ENCODE results near the gene TLR8.
A peak's percentile ranks its signal among the peaks of the same experiment; 100 is the strongest.

Gene TLR8

DNA sequence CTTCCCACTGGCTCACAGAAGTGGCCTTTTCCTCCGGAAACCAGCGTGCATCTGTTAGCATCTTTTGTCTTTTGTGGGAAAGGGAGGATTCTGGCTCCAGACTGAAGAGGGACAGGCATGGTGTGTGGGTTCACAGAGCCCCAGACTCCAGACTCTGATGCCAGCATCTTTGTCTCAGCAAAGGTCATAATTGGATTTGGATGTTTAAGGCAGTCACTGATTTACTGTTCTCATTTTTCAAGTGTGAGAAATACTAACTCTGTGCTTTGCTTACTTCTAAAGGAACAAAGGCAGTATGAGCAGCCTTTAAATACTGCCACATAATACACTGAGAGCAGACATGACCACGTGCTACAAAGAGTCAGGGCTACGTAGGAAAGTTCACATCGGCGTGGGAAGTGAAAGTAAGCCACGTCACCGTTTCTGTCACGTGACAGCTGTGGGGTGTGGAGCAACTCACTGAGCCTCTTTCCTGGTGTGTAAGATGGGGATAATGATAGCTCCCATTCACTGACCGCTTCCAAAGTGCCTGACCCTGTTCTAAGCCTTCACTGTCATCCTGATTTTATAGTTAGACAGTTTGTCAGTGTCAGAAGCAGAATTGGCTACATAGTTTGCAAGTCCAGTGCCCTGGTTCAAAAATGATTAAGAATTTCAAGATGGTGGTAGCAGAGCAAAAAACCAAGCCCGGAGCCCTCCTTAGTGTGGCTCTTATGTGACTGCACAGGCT, 43.7 kb downstream of the TLR8 start:
- TF ChIP-seq, protein P1, sequence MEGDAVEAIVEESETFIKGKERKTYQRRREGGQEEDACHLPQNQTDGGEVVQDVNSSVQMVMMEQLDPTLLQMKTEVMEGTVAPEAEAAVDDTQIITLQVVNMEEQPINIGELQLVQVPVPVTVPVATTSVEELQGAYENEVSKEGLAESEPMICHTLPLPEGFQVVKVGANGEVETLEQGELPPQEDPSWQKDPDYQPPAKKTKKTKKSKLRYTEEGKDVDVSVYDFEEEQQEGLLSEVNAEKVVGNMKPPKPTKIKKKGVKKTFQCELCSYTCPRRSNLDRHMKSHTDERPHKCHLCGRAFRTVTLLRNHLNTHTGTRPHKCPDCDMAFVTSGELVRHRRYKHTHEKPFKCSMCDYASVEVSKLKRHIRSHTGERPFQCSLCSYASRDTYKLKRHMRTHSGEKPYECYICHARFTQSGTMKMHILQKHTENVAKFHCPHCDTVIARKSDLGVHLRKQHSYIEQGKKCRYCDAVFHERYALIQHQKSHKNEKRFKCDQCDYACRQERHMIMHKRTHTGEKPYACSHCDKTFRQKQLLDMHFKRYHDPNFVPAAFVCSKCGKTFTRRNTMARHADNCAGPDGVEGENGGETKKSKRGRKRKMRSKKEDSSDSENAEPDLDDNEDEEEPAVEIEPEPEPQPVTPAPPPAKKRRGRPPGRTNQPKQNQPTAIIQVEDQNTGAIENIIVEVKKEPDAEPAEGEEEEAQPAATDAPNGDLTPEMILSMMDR (IDR thresholded peaks at IDR 0.05; ENCODE audit: insufficient read depth, low read length, missing control alignments): no peak
- peak overlapping the region; percentile 23 for H3K4me3 ChIP-seq (ENCODE audit: low read depth, low read length)
- CTCF ChIA-PET: interaction anchor here (1.0 to 1.6 kb wide), 6 partner anchors 20 to 1079 kb away, joined by 3 to 5 read pairs (median 3); partner anchors contain the start of gene GEMIN8
- POLR2A ChIA-PET: interaction anchor here (0.5 to 2.9 kb wide), 4 partner anchors 25 to 537 kb away, joined by 3 to 21 read pairs (median 10); partner anchors contain the start of gene TMSB4X
- DNase-seq (ENCODE audit: low read depth, low spot score): peak; percentile 77

DNA sequence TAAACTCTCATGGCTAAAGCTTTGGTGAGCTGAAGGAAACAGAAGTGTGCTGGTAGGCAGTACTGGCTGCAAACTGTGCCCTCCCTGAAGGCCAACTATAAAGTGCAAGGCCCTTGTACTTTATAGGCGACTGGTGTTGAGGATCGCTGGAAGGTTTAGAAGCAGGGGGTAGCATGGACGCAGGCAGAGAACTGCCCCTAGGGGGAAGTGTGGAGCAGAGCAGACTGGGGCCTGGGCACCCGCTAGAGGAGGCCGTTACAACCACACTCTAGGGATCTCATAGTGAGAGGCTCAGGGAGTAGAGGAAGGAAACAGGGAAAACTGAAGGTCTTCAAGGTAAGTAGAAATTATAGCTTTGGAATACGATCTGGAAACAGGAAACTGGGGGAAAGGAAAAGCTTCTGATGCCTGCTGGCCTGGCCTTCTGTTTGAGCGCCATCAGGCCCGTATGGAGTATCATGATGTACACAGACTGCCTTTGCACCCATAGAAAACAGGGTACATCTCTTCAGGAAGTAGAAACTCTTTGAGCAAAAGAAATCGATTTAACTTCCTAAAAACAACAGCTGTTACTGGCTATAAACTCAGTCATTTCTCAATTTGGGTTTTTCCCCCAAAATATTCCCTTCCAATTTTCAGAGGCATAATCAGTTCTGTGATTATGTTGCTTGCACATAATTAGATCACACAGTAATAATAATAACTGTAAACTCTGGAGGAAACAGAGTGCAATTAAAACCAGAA, 44.6 kb downstream of the TLR8 start:
- ChIA-PET POLR2A (interaction anchor here (0.5 to 2.9 kb wide), 2 partner anchors 27 to 121 kb away, joined by 3 to 16 read pairs; no protein-coding TSS in a partner anchor), CTCF (interaction anchor here (1.0 to 1.3 kb wide), 2 partner anchors 19 to 21 kb away, joined by 3 read pairs; no protein-coding TSS in a partner anchor)
- no peak overlapping the region for H3K4me3 ChIP-seq (ENCODE audit: low read depth, low read length)

DNA sequence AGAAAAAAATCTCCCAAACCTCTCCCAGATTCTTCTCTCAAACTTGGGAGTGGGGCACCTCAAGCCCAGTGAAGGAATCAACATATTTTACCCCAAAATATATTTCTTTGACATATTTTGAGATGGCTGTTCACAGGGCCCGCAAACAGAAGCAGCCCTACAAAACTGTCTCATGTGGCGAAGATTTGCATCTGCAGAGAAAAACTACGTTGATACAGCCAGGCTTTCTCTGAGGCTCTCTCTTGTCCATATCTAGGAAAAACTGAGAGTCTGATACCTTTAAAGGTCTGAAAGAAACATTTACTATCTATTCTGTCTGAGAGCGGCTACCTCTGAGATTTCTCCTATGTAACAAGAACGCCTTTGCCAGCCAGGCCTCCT, 45.2 kb downstream of the TLR8 start:
- CTCF ChIA-PET: no interaction called here
- TF ChIP-seq, protein P1 (IDR thresholded peaks at IDR 0.05; ENCODE audit: insufficient read depth, low read length, missing control alignments): no peak
- POLR2A ChIA-PET: interaction anchor here (2.9 kb wide), 1 partner anchor 27 kb away, joined by 16 read pairs; no protein-coding TSS in a partner anchor
- H3K4me3 ChIP-seq (ENCODE audit: low read depth, low read length): no peak overlapping the region
- DNase-seq (ENCODE audit: low read depth, low spot score): no peak

More for the DNA sequence above, 44.6 kb downstream of the TLR8 start:
- TF ChIP-seq, protein P1 (IDR thresholded peaks at IDR 0.05; ENCODE audit: insufficient read depth, low read length, missing control alignments): peak; percentile 15
- DNase-seq (ENCODE audit: low read depth, low spot score): no peak

DNA sequence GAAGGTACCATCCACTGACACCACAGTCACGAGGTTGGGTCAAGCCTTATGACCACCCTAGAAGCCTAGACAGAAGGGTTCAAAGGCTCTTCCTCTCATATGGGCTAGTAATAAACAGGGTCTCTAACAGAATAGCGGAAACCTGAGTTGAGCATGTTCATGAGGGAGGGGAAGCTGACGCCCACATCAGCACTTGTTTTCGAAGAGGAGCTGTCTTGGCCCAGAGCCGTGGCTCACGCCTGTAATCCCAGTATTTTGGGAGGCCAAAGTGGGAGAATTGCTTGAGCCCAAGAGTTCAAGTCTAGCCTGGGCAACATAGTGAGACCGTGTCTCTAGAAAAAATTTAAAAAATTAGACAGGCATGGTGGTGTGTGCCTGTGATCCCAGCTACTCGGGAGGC, 47.0 kb downstream of the TLR8 start:
- no peak overlapping the region for H3K4me3 ChIP-seq (ENCODE audit: low read depth, low read length)
- POLR2A ChIA-PET: no interaction called here
- CTCF ChIA-PET: interaction anchor here (1.3 kb wide), 1 partner anchor 21 kb away, joined by 3 read pairs; no protein-coding TSS in a partner anchor
- TF ChIP-seq, protein P1 (IDR thresholded peaks at IDR 0.05; ENCODE audit: insufficient read depth, low read length, missing control alignments): no peak
- no peak for DNase-seq (ENCODE audit: low read depth, low spot score)

DNA sequence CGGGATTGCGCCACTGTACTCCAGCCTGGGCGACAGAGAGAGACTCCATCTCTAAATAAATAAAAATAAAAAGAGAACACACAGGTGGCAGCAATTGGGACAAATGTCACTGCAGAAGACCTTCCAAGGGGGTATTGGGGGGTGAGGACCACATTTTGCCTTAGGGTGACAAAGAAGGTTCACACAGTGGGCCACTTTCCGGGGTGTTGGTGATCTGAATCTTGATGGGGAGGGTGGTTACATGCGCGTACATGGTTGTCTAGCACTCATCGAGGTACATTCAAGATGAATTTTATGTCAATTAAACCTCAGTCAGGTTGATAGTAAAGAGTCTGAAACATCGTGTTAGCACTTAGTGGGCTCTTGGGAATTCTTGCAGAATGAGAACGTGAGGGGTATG, 48.0 kb downstream of the TLR8 start:
- POLR2A ChIA-PET: no interaction called here
- DNase-seq (ENCODE audit: low read depth, low spot score): no peak
- CTCF ChIA-PET: interaction anchor here (1.3 kb wide), 1 partner anchor 20 kb away, joined by 3 read pairs; no protein-coding TSS in a partner anchor
- no peak overlapping the region for H3K4me3 ChIP-seq (ENCODE audit: low read depth, low read length)
- TF ChIP-seq, protein P1 (IDR thresholded peaks at IDR 0.05; ENCODE audit: insufficient read depth, low read length, missing control alignments): no peak

- CTCF ChIA-PET: interaction anchor here (1.3 kb wide), 2 partner anchors 9 to 19 kb away, joined by 3 to 8 read pairs; no protein-coding TSS in a partner anchor
- DNase-seq (ENCODE audit: low read depth, low spot score): no peak
- POLR2A ChIA-PET: interaction anchor here (1.7 kb wide), 1 partner anchor 23 kb away, joined by 8 read pairs; no protein-coding TSS in a partner anchor
- TF ChIP-seq, protein P1 (IDR thresholded peaks at IDR 0.05; ENCODE audit: insufficient read depth, low read length, missing control alignments): no peak
- H3K4me3 ChIP-seq (ENCODE audit: low read depth, low read length): no peak overlapping the region
These were observed 48.6 kb downstream of the TLR8 start for GRCh38 chrX:12954981-12955380.

Measured in AG04449 (cell line).